Measurements from ENCODE around the gene ATP2C1. TPM values are rescaled to one million over a fixed set of nuclear protein-coding genes. Genes with fewer than 3 reads are reported as not detected.
"Not testable (repeated sequence)": the region's sequence is repeated elsewhere in the genome, so short reads cannot be mapped to it uniquely, and the experiment has no call there.

Gene ATP2C1
- total and polyA plus RNA-seq, 2 of the 13 experiments (the other 11 are each of a cell fraction or from before 2014, with no cell fraction given) = 32.4 to 37.6 TPM

DNA sequence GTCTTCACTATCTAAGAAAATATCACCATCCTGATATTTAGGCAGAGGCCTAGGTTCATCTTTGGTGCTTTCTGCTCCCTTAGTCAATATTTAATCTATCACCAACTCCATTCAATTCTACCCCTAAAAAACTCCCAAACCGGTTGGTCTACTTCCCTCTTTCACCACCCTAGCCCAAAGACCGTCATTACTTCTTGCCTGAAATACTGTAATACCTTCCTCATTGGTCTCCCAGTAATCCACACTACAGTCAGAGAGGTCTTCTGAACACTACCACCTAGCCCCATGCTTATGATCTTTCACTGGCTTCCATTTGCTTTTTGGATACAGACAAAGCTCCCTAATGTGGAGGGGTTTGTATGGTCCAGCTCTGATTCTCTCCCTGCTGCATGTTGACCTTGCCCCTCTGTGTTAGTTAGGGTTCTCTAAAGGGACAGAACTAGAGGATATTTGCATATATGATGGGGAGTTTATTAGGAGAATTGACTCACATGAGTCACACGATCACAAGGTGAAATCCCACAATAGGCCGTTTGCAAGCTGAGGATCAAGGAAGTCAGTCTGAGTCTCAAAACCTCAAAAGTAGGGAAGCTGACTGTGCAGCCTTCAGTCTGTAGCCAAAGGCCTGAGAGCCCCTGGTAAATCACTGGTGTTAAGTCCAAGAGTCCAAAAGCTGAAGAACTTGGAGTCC is 36.4 kb upstream of the ATP2C1 start:
- in situ Hi-C loops (cut with HindIII; ENCODE audit: extremely low pct_ligation_motif_present, low pct_unique_long_range_greater_than_20kb) (no loop called here), intact Hi-C loops (cut with micrococcal nuclease; ENCODE audit: unreplicated experiment) (no loop called here)
- Histone ChIP-seq H4K20me1 (ENCODE audit: insufficient read depth, low read length) (no peaks in the 10 kb centered on the region), H2AFZ (ENCODE audit: low read length) (no peak overlapping the region), H3K9ac (ENCODE audit: insufficient read depth, low read depth, low read length) (no peak overlapping the region), H3K27me3 (ENCODE audit: control insufficient read depth in 1 of 2, insufficient read depth in 2 of 2, low read length in 2 of 2) (no peaks in the 10 kb centered on the region; a peak in 1 of 5 replicates), H3K4me3 (replicated peaks in 1 of 3; ENCODE audit: insufficient read depth in 1 of 3, low read depth in 2 of 3, low read length in 3 of 3) (no peak overlapping the region), H3K27ac (ENCODE audit: extremely low read length, insufficient read depth, low read length) (no peak overlapping the region), H3K4me1 (ENCODE audit: insufficient read depth, low read length) (no peaks in the 10 kb centered on the region), H3K79me2 (ENCODE audit: insufficient read depth, low read length) (no peaks in the 10 kb centered on the region), H3K36me3 (replicated peaks in 1 of 2; ENCODE audit: control insufficient read depth in 1 of 2, insufficient read depth in 2 of 2, low read length in 2 of 2) (no peaks in the 10 kb centered on the region), H3K4me2 (ENCODE audit: low read depth, low read length) (no peak overlapping the region), H3K9me3 (ENCODE audit: low read length) (no peaks in the 10 kb centered on the region)
- ATAC-seq (no peak), FAIRE-seq (no peak), DNase-seq (ENCODE audit: low spot score) (no peak)
- WGBS (ENCODE audit: low lambda C conversion rate) = 20% methylated on average over 4 of the region's 4 CpGs
- CTCF ChIA-PET (ENCODE audit: low intra/inter-chr PET ratio, low total read pairs) = no interaction called here
- TF ChIP-seq MTF2 (CRISPR knock-in tag; IDR thresholded peaks at IDR 0.05; ENCODE audit: borderline replicate concordance) (no peak), TMF1 (CRISPR knock-in tag; IDR thresholded peaks at IDR 0.05; ENCODE audit: low read depth) (no peak), CBFB (CRISPR knock-in tag; IDR thresholded peaks at IDR 0.05) (no peak), ZNF282 (IDR thresholded peaks at IDR 0.05; ENCODE audit: partially characterized antibody) (no peak), ZNF772 (CRISPR knock-in tag; IDR thresholded peaks at IDR 0.05) (no peak), TAF15 (IDR thresholded peaks at IDR 0.05; ENCODE audit: low read depth, low read length, poor library complexity, severe bottlenecking) (no peak), RFXANK (CRISPR knock-in tag; IDR thresholded peaks at IDR 0.05) (no peak), CBX2 (IDR thresholded peaks at IDR 0.05; ENCODE audit: low read depth, low read length) (no peak), CBX2 (CRISPR knock-in tag; IDR thresholded peaks at IDR 0.05; ENCODE audit: low read depth) (no peak)
- POLR2A ChIA-PET = no interaction called here
- no TSS peak for BruUV-seq (replicated peaks)

- intact Hi-C loops (cut with micrococcal nuclease; ENCODE audit: unreplicated experiment); POLR2A ChIA-PET; H3K27me3 ChIP-seq (ENCODE audit: control insufficient read depth in 1 of 2, insufficient read depth in 2 of 2, low read length in 2 of 2); H3K4me2 ChIP-seq (ENCODE audit: low read depth, low read length); H3K4me3 ChIP-seq (replicated peaks in 1 of 3; ENCODE audit: insufficient read depth in 1 of 3, low read depth in 2 of 3, low read length in 3 of 3); BruUV-seq (replicated peaks); H2AFZ ChIP-seq (ENCODE audit: low read length); CTCF ChIA-PET (ENCODE audit: low intra/inter-chr PET ratio, low total read pairs); FAIRE-seq; H3K9me3 ChIP-seq (ENCODE audit: low read length); ATAC-seq; H3K79me2 ChIP-seq (ENCODE audit: insufficient read depth, low read length); in situ Hi-C loops (cut with HindIII; ENCODE audit: extremely low pct_ligation_motif_present, low pct_unique_long_range_greater_than_20kb); DNase-seq (ENCODE audit: low spot score); H3K9ac ChIP-seq (ENCODE audit: insufficient read depth, low read depth, low read length); H4K20me1 ChIP-seq (ENCODE audit: insufficient read depth, low read length); H3K36me3 ChIP-seq (replicated peaks in 1 of 2; ENCODE audit: control insufficient read depth in 1 of 2, insufficient read depth in 2 of 2, low read length in 2 of 2); H3K27ac ChIP-seq (ENCODE audit: extremely low read length, insufficient read depth, low read length): not testable (repeated sequence)
- 26% methylated on average over 8 of the region's 8 CpGs for WGBS (ENCODE audit: low lambda C conversion rate)
- H3K4me1 ChIP-seq (ENCODE audit: insufficient read depth, low read length) = peaks cover 16% of the 10 kb centered on the region; the same call in 1 of the 2 replicates
These were observed 31.8 kb upstream of the ATP2C1 start for GRCh38 chr3:130862130-130862529.

All from HepG2 (cell line).